HG03432 (cell line): ENCODE measurements around the gene AZGP1.
"Not testable (repeated sequence)": the region's sequence is repeated elsewhere in the genome, so short reads cannot be mapped to it uniquely, and the experiment has no call there.

Experiments used
- ATAC-seq: cut with Tn5 transposase; IDR thresholded peaks from one replicate; pipeline ENCODE4 v1.9.1; 2021; ENCODE audit warnings: mild to moderate bottlenecking, moderate library complexity; ENCODE audit not compliant: unreplicated experiment

AZGP1 gene

DNA sequence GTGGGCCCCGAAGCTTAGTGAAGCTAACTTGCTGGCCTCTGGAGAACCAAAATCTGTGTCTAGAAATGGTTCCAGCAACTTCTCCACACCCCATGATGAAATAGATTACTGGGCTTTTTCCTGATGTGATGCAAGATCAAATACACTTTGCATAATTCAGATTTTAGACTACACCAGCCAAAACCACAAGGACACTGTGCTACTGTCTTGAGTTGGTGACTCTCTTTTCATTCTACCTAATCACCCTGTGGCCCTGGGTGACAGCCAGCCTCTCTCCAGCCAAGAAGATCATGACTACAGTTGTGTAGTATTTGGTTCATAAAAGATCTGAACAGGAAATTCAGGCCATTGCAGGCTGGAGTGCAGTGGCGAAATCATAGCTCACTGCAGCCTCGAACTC is 22.2 kb downstream of the AZGP1 start:
- no peak for ATAC-seq

DNA sequence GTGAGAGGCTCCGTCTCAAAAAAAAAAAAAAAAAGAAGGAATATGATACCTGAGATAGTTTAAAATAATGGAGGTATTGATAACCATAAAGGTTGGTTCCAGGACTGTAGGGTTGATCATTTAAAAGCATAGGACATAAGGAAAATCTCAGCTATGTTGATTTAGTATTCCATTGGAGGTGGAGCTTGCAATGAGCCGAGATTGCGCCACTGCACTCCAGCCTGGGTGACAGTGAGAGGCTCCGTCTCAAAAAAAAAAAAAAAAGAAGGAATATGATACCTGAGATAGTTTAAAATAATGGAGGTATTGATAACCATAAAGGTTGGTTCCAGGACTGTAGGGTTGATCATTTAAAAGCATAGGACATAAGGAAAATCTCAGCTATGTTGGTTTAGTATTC is 23.2 kb downstream of the AZGP1 start:
- not testable (repeated sequence) for ATAC-seq

DNA sequence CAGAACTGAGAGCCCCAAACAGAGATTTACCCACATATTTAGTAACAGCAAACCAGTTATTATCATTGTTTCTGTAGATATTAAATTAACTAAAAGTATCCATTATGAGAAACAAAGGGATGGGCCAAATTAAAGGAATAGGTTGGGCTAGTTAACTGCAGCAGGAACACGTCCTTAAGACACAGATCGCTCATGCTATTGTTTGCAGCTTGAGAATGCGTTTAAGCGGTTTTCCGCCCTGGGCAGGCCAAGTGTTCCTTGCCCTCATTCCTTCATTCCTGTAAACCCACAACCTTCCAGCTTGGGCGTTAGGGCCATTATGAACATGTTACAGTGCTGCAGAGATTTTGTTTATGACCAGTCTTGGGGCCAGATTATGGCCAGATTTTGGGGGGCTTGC is 25.0 kb downstream of the AZGP1 start:
- not testable (repeated sequence) for ATAC-seq

DNA sequence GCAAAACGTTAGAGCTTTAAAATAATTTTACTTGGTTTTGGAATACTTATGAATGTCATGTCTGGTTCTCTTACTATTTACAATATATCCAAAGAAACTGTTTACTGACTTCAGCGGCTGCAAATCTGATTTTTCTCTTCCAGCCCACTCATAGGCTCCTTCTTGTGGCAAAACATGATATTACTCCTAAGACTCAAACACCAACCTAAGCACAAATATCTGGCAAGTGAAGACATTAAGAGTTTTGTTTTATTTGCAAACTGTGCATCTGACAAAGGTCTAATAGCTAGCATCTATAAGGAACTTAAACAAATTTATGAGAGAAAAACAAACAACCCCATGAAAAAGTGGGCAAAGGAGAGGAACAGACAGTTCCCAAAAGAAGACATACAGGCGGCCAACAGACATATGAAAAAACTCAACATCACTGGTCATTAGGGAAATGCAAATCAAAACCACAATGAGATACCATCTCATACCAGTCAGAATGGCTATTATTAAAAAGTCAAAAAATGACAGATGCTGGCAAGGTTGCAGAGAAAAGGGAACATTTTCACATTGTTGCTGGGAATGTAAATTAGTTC is 26.1 kb downstream of the AZGP1 start:
- no peak for ATAC-seq

DNA sequence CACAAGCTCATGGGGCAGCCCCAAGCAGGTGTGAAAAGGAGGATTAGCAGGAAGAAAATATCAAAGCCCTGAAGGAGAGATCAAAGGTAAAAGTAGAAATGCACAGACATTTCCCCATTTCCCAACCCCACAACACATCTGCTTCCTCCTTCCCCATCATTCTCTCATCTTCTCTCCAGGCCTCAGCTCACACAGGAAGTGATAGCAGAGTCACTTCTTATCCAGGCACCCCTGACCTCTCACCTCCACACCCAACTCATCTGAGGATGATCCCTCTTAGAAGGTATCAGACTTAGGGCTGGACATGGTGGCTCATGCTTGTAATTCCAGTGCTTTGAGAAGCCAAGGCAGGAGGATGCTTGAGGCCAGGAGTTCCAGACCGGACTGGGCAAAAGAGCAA is 28.2 kb downstream of the AZGP1 start:
- ATAC-seq, result no peak

DNA sequence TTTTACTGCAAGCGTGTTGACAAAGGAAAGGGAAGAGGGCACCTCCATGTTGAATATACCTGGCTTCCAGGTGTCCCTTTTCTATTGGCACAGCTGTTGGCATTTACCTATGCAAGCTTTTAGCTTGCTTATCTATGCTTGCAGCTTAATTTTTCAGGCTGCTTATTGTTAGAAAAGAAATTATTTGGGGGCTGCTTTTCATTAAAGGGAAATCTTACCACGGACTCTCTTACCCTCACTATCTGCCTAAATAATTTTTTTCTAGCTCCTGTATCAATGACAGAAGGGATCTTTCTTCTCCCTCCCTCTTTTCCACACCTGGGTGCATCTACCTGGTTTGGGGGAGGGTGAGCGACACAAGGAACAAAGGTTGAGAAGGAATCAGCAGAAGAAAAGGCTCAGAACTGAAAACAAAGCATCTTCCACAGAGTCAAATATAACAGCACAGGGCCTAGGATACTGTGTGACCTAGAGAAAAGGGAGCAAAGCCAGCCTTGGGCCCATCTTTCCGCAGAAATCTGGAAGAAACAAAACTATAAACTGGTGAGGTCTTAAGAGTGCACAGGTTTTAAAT is 31.2 kb downstream of the AZGP1 start:
- ATAC-seq, result no peak

DNA sequence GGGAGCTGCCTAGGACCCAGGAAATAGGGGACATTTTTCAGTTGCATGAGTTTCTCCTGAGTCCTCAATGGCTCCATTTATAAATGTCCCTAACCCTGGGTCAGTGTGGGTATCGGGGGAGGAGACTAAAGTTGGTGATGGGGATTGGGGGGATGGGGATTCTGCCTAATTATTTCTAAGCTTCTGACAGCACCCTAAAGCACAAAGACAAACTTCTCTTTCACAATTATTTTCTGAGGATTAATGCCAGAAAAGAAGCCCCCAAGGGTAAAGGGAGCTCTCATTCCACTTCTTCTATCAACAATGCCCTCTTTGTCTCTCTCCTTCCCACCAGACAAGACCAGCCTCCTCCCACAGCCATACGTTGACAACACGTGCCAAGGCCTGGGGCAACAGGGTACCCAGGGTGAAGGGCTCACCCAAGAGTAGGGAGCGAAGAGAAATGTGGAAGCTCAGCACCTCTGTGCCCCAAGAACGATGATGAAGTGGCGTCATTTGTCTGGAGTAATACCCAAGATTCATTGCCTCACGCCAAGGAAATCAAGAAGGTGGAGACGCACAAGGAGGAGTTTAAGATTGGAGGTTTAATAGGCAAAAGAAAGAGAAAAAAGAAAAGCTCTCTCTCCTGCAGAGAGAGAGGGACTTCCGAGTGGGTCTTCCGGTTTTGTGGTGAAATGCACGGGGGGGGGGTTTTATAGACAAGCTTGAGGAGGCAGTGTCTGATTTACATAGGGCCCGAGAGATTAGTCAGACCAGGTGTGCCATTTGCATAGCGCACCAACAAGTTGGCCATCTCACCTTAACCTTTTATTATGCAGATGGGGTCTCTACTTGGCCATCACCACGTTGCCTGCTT is 32.0 kb downstream of the AZGP1 start:
- no peak for ATAC-seq

DNA sequence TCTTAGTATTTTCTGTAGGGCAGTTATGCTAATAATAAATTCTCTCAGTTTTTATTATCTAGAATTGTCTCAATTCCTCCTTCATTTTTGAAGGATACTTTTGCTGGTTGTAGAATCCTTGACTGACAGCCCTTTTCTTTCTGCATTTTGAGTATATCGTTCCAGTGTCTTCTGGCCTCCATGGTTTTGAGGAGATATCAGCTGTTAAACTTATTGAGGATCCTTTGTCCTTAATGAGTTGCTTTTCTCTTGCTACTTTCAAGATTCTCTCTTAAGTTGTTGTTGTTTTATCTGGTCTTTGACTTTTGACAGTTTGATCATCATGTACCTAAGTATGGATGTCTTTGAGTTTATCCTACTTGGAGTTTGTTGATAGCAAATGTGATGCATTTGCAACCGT is 37.5 kb downstream of the AZGP1 start:
- no peak for ATAC-seq

DNA sequence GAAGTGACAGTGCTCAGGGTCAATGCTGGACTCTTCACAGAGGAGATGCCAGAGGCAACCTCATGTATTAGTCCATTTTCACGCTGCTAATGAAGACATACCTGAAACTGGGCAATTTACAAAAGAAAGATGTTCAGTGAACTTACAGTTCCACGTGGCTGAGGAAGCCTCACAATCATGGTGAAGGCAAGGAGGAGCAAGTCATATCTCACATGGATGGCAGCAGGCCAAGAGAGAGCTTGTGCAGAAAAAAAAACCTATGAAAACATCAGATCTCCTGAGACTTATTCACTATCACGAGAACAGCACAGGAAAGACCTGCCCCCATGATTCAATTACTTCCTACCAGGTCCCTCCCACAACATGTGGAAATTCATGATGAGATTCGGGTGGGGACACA is 40.8 kb downstream of the AZGP1 start:
- ATAC-seq, result not testable (repeated sequence)

DNA sequence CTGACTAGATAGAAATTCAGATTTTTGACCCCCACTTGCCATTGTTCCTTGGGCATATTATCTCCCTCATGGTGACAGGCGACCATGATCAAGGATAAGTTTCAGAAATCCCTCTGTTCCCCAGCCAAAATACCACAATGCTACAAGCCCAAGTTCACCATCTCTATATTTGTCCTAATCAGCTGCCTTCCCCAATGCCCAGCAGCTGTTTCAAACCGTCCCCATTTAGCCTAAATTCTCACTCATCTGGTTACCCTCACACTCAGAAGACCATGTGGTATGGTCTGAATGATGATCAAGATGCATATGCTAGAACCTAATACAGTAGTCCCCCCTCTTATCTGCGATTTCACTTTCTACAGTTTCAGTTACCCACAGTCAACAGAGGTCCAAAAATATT is 45.5 kb downstream of the AZGP1 start:
- ATAC-seq, result no peak

DNA sequence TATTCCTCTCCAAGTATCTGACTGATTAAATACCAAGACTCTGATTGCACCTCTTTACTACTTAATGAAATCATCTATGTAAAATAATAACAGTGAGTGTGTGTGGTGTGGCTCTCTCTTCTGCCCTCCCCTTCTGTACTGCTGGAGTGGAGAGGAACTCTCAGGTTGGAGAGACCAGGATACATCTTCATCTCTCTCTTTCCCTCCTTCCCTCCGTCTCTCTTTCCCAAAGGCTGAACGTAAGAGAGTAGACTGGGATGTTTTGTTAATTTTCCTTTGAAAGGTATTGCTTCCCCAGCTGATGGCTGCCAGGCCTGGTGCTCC is 46.1 kb downstream of the AZGP1 start:
- ATAC-seq, result no peak

DNA sequence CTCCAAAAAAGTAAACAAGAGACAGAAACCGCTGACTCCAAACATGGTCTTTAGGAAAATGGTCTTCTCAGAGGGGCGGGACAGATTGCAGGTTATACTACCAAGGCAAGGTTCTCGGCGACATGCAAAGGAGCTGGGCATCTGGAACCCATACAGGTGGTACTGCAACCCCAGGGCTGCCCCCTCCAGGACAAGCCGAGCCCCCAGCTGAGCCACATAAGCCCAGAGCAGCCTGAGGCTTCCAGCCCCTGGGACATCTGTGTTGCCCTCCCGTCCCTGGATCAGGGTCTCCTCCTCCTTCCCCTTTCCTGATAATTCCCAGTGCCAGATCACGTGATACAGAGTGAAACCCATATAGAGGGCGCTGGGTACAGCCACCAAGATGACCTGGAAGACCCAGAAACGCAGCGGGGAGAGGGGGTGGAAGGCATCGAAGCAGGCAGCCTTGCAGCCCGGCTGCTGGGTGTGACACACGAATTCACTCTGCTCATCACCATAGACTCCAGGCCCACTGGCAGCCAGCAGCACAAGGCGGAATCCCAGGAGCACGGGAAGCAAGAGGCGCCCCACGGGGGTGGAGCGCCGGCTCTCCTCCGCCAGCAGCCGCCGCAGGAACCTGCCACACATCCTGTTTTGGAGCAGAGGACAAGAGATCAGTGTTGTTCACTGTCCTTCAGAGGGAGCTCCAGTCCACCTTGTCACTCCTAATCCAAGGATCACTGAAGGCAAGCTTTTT is 46.7 kb downstream of the AZGP1 start, which contains the start of gene GJC3:
Gene GJC3 (minus strand): TSS at position 627 of the 736 bp plus-strand sequence. CDS start 0 bp downstream, at position 627.
- no peak for ATAC-seq

DNA sequence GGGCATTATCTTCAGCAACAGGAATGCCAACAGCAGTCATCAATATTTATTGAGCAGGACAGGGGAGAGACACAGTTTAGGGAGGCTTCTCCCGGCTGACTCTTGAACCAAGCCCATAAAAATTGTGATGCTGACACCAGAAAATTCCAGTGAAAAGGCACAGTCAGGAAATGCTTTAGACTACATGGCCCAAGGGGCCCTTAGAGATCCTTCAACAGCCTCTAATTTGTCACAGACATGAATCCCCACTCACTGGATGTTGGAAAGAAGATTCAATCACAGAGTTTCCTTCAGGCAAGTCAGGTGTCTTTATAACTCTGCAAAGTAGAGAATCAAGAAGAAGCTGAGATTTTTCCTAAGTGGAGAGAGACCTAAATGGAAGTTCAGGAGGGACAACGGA is 47.6 kb downstream of the AZGP1 start:
- no peak for ATAC-seq

DNA sequence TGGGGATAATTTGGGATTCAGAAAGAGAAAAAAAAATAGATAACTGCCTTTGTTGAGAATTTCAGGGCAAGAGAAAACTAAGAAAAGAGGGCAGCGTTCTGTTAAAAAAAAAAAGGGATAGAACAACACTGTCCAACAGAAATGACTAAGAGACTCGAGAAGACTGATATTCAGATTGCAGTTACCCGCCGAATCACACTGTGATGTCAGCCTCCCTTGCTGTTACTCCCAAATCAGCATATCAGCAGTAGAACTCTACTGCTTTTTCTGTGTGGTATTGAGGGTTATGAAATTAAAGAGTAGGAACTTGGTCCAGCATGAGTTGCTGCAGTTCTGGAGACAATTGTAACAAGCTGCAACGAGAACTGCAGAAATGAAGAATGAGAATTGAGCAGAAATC is 48.3 kb downstream of the AZGP1 start:
- no peak for ATAC-seq

DNA sequence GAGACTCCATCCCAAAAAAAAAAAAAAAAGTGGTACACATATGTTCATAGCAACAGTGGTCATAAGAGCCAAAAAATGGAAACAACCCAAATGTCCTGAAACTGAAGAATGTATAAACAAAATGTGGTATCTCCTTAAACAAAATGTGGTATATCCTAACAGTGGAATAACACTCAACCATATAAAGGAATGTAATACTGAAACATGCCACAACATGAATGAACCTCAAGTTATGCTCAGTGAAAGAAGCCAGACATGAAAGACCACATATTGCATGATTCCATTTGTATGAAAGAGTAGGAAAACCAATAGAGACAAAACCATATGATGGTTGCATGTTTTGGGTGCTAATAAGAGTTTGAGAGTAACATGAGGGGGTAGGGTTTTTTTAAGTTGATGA is 49.5 kb downstream of the AZGP1 start:
- ATAC-seq, result no peak

DNA sequence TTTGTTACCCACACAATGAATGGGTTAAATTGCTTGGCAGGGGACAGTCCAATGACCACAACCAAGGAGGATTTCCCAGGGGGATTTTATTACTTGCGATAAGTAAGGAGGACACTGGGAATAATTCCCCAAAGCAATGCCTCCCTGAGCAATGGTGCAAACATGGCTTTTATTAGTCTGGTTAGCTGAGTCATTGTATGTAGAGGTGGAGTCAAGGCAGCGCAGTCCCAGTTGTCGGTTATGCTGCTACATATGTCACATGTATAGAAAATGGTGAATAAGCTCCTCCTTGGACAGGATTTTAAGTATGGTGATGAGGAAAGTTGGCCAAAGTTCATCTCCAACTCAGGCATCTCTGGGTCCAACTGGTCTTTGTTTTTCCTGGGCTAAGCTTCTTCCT is 52.6 kb downstream of the AZGP1 start:
- ATAC-seq, result no peak

DNA sequence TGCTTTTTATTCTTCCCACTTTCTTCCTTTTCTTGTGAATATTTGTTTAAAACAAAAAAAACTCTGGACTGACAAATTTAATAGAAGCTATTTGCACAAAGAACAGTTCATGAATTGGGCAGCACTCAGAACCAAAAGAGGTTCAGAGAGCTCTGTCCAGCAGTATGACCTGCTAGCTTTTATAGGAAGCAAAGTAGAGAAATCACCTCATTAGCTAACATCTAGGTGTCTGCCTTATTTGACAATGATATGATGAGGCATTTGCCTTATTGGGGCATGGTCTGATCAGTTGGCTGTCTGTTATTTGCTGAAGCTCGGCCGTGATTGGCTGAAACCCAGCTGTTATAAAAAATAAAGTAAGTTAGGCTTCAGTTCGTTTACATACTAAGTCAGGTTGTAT is 55.7 kb downstream of the AZGP1 start:
- no peak for ATAC-seq

DNA sequence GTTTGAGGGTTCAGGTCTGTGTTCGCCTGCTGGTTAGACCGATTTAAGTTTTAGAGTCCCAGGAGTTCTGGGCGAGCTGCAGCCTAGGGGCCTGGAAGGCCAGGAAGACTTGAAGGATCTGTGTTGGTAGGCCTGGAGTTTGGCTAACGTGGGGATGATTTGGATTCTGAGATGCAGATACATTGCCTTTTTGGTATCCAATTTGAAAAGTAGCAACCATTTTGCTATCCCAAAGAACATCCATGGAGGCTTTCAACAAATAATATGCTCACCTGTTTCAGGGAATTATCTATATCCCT is 56.1 kb downstream of the AZGP1 start:
- ATAC-seq, result no peak

DNA sequence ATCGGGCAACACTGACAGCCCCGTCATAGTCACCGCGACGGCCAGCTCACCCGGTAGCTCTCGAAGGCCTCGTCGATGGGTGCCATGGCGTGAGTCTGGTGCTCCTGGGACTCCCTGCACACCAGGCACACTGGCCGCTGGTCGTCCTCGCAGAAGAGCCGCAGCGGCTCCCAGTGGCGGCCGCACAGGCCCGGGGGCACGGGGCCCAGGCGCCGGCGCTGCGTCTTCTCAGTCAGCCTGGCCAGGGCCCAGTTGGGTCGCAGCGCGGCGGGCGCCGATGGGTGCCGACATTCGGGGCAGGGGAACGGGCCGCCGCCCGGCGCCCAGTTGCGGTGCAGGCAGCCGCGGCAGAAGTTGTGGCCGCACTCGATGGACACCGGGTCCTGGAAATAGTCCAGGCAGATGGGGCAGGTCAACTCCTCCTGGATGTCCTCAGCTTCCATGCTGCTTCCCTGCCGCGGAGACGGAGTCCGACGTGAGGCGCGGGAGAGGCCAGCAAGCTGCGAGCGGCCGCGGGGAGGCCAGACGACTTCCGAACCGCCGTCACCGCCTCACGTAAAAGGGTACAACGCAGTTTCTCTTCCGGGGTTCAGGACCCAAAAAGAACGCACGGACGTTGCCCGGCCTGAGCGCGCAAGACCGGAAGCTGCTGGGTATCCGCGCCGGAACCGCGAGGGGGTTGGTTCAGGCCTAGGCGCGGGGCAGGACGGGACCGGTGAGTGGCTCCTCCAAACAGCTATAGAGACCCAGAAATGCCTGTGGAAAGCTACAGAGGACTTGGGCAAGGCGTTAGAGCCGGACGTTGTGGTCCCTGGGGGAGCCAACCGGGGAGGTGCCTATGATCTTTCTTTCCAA is 56.6 kb downstream of the AZGP1 start, which contains the start of gene TRIM4:
Gene TRIM4 (minus strand): TSS at position 572 of the 855 bp plus-strand sequence. CDS start 129 bp downstream, at position 443.
- peak; percentile 97 for ATAC-seq
